ENCODE measurements around the gene CRTAC1. TPM values are rescaled to one million over a fixed set of nuclear protein-coding genes. Genes with fewer than 3 reads are reported as not detected.

Gene CRTAC1
- total and polyA plus RNA-seq, 4 donors = 0.14 to 0.33 (median 0.26) TPM

- Histone ChIP-seq H3K27ac (ENCODE audit: low read depth in 1 of 2, low read length in 2 of 2) (no peak overlapping the region), H3K9me3 (ENCODE audit: control insufficient read depth in 4 of 4, low read length in 3 of 4) (no peaks in the 10 kb centered on the region), H3K4me1 (ENCODE audit: control insufficient read depth in 4 of 4, insufficient read depth in 4 of 4, low read length in 3 of 4) (peaks cover 0 to 9% (median 3%) of the 10 kb centered on the region in 4 donors), H3K36me3 (ENCODE audit: control insufficient read depth in 4 of 4, insufficient read depth in 3 of 4, low read depth in 1 of 4, low read length in 3 of 4) (no peaks in the 10 kb centered on the region), H3K9ac (ENCODE audit: low read depth in 1 of 2, low read length in 2 of 2) (no peak overlapping the region), H3K27me3 (ENCODE audit: control insufficient read depth in 4 of 4, insufficient read depth in 4 of 4, low read length in 3 of 4) (peaks cover 0 to 2% (median 0%) of the 10 kb centered on the region in 4 donors), H3K4me3 (ENCODE audit: low read depth in 1 of 3, low read length in 3 of 3) (no peak overlapping the region)
- 74% methylated on average over 18 of the region's 18 CpGs for WGBS
- no peak for TF ChIP-seq RAD21 (IDR thresholded peaks at IDR 0.05)
- TF ChIP-seq, protein P1, sequence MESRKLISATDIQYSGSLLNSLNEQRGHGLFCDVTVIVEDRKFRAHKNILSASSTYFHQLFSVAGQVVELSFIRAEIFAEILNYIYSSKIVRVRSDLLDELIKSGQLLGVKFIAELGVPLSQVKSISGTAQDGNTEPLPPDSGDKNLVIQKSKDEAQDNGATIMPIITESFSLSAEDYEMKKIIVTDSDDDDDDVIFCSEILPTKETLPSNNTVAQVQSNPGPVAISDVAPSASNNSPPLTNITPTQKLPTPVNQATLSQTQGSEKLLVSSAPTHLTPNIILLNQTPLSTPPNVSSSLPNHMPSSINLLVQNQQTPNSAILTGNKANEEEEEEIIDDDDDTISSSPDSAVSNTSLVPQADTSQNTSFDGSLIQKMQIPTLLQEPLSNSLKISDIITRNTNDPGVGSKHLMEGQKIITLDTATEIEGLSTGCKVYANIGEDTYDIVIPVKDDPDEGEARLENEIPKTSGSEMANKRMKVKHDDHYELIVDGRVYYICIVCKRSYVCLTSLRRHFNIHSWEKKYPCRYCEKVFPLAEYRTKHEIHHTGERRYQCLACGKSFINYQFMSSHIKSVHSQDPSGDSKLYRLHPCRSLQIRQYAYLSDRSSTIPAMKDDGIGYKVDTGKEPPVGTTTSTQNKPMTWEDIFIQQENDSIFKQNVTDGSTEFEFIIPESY (IDR thresholded peaks at IDR 0.05) = no peak
- TF ChIP-seq YY1 (IDR thresholded peaks at IDR 0.05) = no peak
- TF ChIP-seq NR2F2 (IDR thresholded peaks at IDR 0.05) = no peak
- DNase-seq (ENCODE audit: low spot score) = no peak
Observed at GRCh38 chr10:97865488-97865887, 164.9 kb downstream of the CRTAC1 start.

DNA sequence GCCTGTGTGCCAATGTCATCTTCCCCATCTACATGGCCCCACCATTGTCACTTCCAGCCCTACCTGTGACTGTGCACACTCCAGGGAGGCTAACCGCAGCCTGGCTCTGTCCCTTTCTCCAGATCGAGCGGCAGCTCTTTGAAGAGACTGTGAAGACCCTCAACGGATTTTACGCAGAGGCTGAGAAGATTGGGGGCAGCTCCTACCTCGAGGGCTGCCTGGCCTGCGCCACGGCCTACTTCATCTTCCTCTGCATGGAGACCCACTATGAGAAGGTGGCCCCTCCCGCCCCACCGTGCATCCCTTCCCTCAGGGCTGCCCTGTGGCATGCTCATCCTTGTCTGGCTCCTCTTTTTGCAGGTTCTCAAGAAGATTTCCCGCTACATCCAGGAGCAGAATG is 166.6 kb downstream of the CRTAC1 start:
- TF ChIP-seq FOXA2 (IDR thresholded peaks at IDR 0.05) (no peak), RAD21 (IDR thresholded peaks at IDR 0.05) (no peak), TAF1 (conservative IDR thresholded peaks at IDR 0.05) (no peak), YY1 (IDR thresholded peaks at IDR 0.05) (no peak), HNF4G (IDR thresholded peaks at IDR 0.05) (no peak), GABPA (IDR thresholded peaks at IDR 0.05 in 1 of 2, conservative IDR thresholded peaks at IDR 0.05 in 1 of 2) (no peak), JUND (IDR thresholded peaks at IDR 0.05) (no peak), NR2F2 (IDR thresholded peaks at IDR 0.05) (no peak), EGR1 (IDR thresholded peaks at IDR 0.05; ENCODE audit: low read depth in 2 of 2) (no peak), REST (IDR thresholded peaks at IDR 0.05) (no peak), FOXA1 (IDR thresholded peaks at IDR 0.05) (no peak), RXRA (IDR thresholded peaks at IDR 0.05) (no peak)
- TF ChIP-seq, protein P2, sequence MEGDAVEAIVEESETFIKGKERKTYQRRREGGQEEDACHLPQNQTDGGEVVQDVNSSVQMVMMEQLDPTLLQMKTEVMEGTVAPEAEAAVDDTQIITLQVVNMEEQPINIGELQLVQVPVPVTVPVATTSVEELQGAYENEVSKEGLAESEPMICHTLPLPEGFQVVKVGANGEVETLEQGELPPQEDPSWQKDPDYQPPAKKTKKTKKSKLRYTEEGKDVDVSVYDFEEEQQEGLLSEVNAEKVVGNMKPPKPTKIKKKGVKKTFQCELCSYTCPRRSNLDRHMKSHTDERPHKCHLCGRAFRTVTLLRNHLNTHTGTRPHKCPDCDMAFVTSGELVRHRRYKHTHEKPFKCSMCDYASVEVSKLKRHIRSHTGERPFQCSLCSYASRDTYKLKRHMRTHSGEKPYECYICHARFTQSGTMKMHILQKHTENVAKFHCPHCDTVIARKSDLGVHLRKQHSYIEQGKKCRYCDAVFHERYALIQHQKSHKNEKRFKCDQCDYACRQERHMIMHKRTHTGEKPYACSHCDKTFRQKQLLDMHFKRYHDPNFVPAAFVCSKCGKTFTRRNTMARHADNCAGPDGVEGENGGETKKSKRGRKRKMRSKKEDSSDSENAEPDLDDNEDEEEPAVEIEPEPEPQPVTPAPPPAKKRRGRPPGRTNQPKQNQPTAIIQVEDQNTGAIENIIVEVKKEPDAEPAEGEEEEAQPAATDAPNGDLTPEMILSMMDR (IDR thresholded peaks at IDR 0.05; ENCODE audit: low read depth, low read length, missing input control) = no peak
- Histone ChIP-seq H3K36me3 (ENCODE audit: control insufficient read depth in 4 of 4, insufficient read depth in 3 of 4, low read depth in 1 of 4, low read length in 3 of 4) (no peaks in the 10 kb centered on the region), H3K9me3 (ENCODE audit: control insufficient read depth in 4 of 4, low read length in 3 of 4) (no peaks in the 10 kb centered on the region), H3K9ac (ENCODE audit: low read depth in 1 of 2, low read length in 2 of 2) (no peak overlapping the region), H3K4me3 (ENCODE audit: low read depth in 1 of 3, low read length in 3 of 3) (no peak overlapping the region), H3K27me3 (ENCODE audit: control insufficient read depth in 4 of 4, insufficient read depth in 4 of 4, low read length in 3 of 4) (peaks cover 0 to 2% (median 0%) of the 10 kb centered on the region in 4 donors), H3K4me1 (ENCODE audit: control insufficient read depth in 4 of 4, insufficient read depth in 4 of 4, low read length in 3 of 4) (peaks cover 0 to under 1% (median 0%) of the 10 kb centered on the region in 4 donors), H3K27ac (ENCODE audit: low read depth in 1 of 2, low read length in 2 of 2) (no peak overlapping the region)
- WGBS = 88% methylated on average over 11 of the region's 11 CpGs
- no peak for DNase-seq (ENCODE audit: low spot score)

All from liver (tissue), 9 donors.